ENCODE results near the gene HSPA5.

DNA sequence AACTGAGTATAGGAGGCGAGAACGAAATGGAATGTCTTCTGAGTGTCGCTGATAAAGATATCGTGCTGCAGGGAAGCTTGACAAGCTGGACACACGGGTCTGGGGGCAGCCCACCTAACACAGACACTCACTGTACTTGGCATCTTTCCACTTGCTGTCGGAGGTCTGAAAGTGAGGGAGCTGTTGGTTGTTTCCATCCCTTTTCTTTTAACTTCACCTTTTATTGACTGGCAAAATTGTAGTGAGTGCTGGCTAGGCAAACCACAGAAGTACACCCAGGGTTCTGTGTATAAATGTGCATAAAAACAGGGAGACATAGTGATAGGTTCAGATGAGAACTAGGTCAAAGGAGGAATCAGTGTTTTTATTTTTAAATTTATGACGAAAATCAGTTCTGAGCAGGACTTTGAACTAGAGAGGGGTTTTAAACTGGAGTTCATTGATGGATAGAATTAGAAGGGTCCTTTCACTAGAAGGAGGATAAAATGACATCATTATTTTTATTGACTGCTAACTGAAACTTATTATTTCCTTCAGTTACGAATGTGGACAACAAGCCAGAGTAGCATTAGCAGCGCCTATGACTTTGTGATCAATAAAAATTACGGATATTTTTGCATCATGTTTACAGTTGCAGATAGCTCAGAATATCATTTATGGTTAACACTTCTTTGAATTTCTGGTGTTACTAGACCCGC lies 21.3 kb upstream of the HSPA5 start:
- TF ChIP-seq POLR2AphosphoS5 (IDR thresholded peaks at IDR 0.05; ENCODE audit: low read depth, low read length) (no peak), TAF1 (IDR thresholded peaks at IDR 0.05; ENCODE audit: borderline replicate concordance, insufficient read depth, low read length) (no peak)

Data from PFSK-1 (cell line).